HepG2 (cell line): Measurements from ENCODE around the gene NCBP2. TPM values are rescaled to one million over a fixed set of nuclear protein-coding genes. Genes with fewer than 3 reads are reported as not detected.

Source experiments
- ATAC-seq: fragments of 200-7000 bp; cut with Tn5 transposase; 3 replicates; pipeline ENCODE4 v1.9.1; 2020; ENCODE audit warnings: mild to moderate bottlenecking, moderate library complexity
- BruUV-seq: library from RNA; stranded (reverse); fragments of 400-500 nt; replicated peaks from 2 replicates; lab custom pipeline; 2021; lab: Mats Ljungman, UMichigan
- CTCF ChIA-PET: fragments of 300-600 bp; formaldehyde crosslinking; extraction: SDS; loops from one replicate; lab custom pipeline; 2021; ENCODE audit warnings: low total read pairs, inconsistent platforms, low intra/inter-chr PET ratio; lab: Yijun Ruan, JAX
- POLR2A ChIA-PET: fragments of 350-600 bp; sonication (Branson Sonifier 250); formaldehyde crosslinking; loops from one replicate; lab custom pipeline; 2020; ENCODE audit warnings: antibody characterized with exemption, inconsistent platforms; lab: Yijun Ruan, JAX
- DNase-seq: peaks from one replicate; pipeline ENCODE4 v3.0.0-alpha.2; 2015; ENCODE audit warnings: low spot score
- FAIRE-seq: peaks from 3 replicates; lab custom pipeline; 2011; peaks lifted over from hg19 to GRCh38; lab: Jason Lieb, UNC
- H2AFZ ChIP-seq: one replicate; pipeline ENCODE4 v1.6.1; 2011; ENCODE audit warnings: low read length, inconsistent platforms
- H3K27ac ChIP-seq: fragments of 300-600 bp; 3 replicates; pipeline ENCODE4 v1.8.0; 2011; ENCODE audit warnings: mixed run types, mild to moderate bottlenecking, mixed read lengths, low read length, inconsistent platforms; ENCODE audit not compliant: insufficient read depth; ENCODE audit errors: extremely low read length
- H3K27me3 ChIP-seq, 2 experiments: fragments of 200-600 bp in 1 of 2; 2 replicates in 1 of 2; 3 replicates in 1 of 2; pipeline versions ENCODE4 v1.6.0 to v1.8.0; 2011; ENCODE audit warnings: low read length in 2 of 2, mild to moderate bottlenecking in 2 of 2, moderate library complexity in 2 of 2, inconsistent platforms in 1 of 2; ENCODE audit not compliant: insufficient read depth in 2 of 2, control insufficient read depth in 1 of 2
- H3K36me3 ChIP-seq, 2 experiments: fragments of 200-600 bp in 1 of 2; replicated peaks in 1 of 2; 2 replicates in 1 of 2; 3 replicates in 1 of 2; pipeline versions ENCODE4 v1.5.1 to v1.8.0; 2011; ENCODE audit warnings: low read length in 2 of 2, inconsistent platforms in 1 of 2; ENCODE audit not compliant: insufficient read depth in 2 of 2, control insufficient read depth in 1 of 2
- H3K4me1 ChIP-seq: 2 replicates; pipeline ENCODE4 v1.5.1; 2012; ENCODE audit warnings: low read length, inconsistent platforms; ENCODE audit not compliant: insufficient read depth
- H3K4me2 ChIP-seq: 2 replicates; pipeline ENCODE4 v1.6.0; 2011; ENCODE audit warnings: low read depth, low read length, inconsistent platforms
- H3K4me3 ChIP-seq, 3 experiments: fragments of 200-600 bp in 1 of 3; sonication (generic), shearing (Covaris generic) in 1 of 3; replicated peaks in 1 of 3; 2 replicates each; pipeline ENCODE4 v1.5.1; 2011 to 2016; ENCODE audit warnings: low read length in 3 of 3, inconsistent platforms in 2 of 3, low read depth in 2 of 3, mild to moderate bottlenecking in 2 of 3, control low read depth in 1 of 3, mixed read lengths in 1 of 3; ENCODE audit not compliant: insufficient read depth in 1 of 3
- H3K79me2 ChIP-seq: one replicate; pipeline ENCODE4 v1.6.1; 2011; ENCODE audit warnings: low read length, inconsistent platforms; ENCODE audit not compliant: insufficient read depth
- H3K9ac ChIP-seq: 2 replicates; pipeline ENCODE4 v1.6.0; 2011; ENCODE audit warnings: mild to moderate bottlenecking, low read depth, low read length, inconsistent platforms; ENCODE audit not compliant: insufficient read depth
- H3K9me3 ChIP-seq: 2 replicates; pipeline ENCODE4 v1.5.1; 2012; ENCODE audit warnings: mild to moderate bottlenecking, low read length
- H4K20me1 ChIP-seq: 2 replicates; pipeline ENCODE4 v1.6.0; 2011; ENCODE audit warnings: inconsistent platforms, mild to moderate bottlenecking, low read length, moderate library complexity; ENCODE audit not compliant: insufficient read depth
- CHD2 ChIP-seq: IDR thresholded peaks from 2 replicates; pipeline ENCODE4 v1.6.1; 2011; ENCODE audit warnings: low read depth, low read length, improper control_type of control experiment
- MIER2 ChIP-seq: IDR thresholded peaks from 2 replicates; pipeline ENCODE4 v1.6.1; 2016; ENCODE audit warnings: missing biosample characterization, missing genetic modification reagents
- MXI1 ChIP-seq: IDR thresholded peaks from 3 replicates; pipeline ENCODE4 v1.6.1; 2012; ENCODE audit warnings: low read depth, low read length, inconsistent platforms, borderline replicate concordance
- NCOR1 ChIP-seq: fragments of 200-600 bp; sonication (generic); IDR thresholded peaks from 2 replicates; pipeline ENCODE4 v1.7.0; 2017; ENCODE audit warnings: antibody characterized with exemption, low read length, borderline replicate concordance
- TIGD3 ChIP-seq: sonication (generic); formaldehyde crosslinking; IDR thresholded peaks from 2 replicates; pipeline ENCODE4 v1.5.1; 2020; ENCODE audit warnings: mild to moderate bottlenecking, missing genetic modification reagents, borderline replicate concordance
- ZMAT3 ChIP-seq: sonication (generic); formaldehyde crosslinking; conservative IDR thresholded peaks from 2 replicates; pipeline ENCODE4 v1.7.0; 2021; ENCODE audit warnings: missing genetic modification reagents
- ZNF512B ChIP-seq: sonication (generic); formaldehyde crosslinking; IDR thresholded peaks from 2 replicates; pipeline ENCODE4 v1.5.1; 2020; ENCODE audit warnings: missing genetic modification reagents, mild to moderate bottlenecking, borderline replicate concordance
- ZNF574 ChIP-seq: sonication (generic); formaldehyde crosslinking; IDR thresholded peaks from 2 replicates; pipeline ENCODE4 v1.4.0; 2020; ENCODE audit warnings: missing genetic modification reagents
- WGBS: methylation state at CpG from one replicate; pipeline ENCODE4 v1.1.6; 2017; ENCODE audit warnings: low lambda C conversion rate; 5-methylcytosine and 5-hydroxymethylcytosine counted together
- in situ Hi-C: cut with HindIII; loops from 2 replicates; pipeline ENCODE4 v1.10.0; 2017; ENCODE audit warnings: low pct_unique_long_range_greater_than_20kb; ENCODE audit not compliant: extremely low pct_ligation_motif_present
- intact Hi-C: fragments of 100-400 bp; cut with micrococcal nuclease; formaldehyde crosslinking; loops from one replicate; pipeline ENCODE4 v1.10.0; 2022; ENCODE audit not compliant: unreplicated experiment
- polyA plus RNA-seq, 8 experiments: library from polyadenylated mRNA; depleted of rRNA in 3 of 8; stranded (reverse) in 7 of 8; unstranded in 1 of 8; fragments of >200 nt; fragmentation: Illumina TruSeq in 4 of 8; extraction: Trizol in 4 of 8; gene quantifications; 2 replicates each; pipeline versions ENCODE4 v1.2.1 to v1.2.3, GENCODE V29; 2011 to 2016; ENCODE audit warnings: low read depth in 4 of 8, missing spikeins in 1 of 8, mixed read lengths in 1 of 8; ENCODE audit not compliant: insufficient read depth in 1 of 8
- total RNA-seq, 5 experiments: library from RNA; depleted of rRNA; stranded (reverse); fragments of >200 nt; fragmentation: Illumina TruSeq; extraction: Trizol; gene quantifications; 2 replicates each; pipeline ENCODE4 v1.2.3, GENCODE V29; 2016; ENCODE audit warnings: low read depth in 1 of 5
- TF ChIP-seq, protein P1 (sequence below): sonication (generic); formaldehyde crosslinking; IDR thresholded peaks from 2 replicates; pipeline ENCODE4 v1.4.0; 2020; ENCODE audit warnings: mild to moderate bottlenecking, missing genetic modification reagents, borderline replicate concordance
- TF ChIP-seq, protein P2 (sequence below): sonication (generic); formaldehyde crosslinking; IDR thresholded peaks from 2 replicates; pipeline ENCODE4 v1.8.1; 2022; ENCODE audit warnings: mild to moderate bottlenecking, missing genetic modification reagents

Gene NCBP2
- total and polyA plus RNA-seq, 2 of the 13 experiments (the other 11 are each of a cell fraction or from before 2014, with no cell fraction given) = 58.7 to 95.5 TPM

DNA sequence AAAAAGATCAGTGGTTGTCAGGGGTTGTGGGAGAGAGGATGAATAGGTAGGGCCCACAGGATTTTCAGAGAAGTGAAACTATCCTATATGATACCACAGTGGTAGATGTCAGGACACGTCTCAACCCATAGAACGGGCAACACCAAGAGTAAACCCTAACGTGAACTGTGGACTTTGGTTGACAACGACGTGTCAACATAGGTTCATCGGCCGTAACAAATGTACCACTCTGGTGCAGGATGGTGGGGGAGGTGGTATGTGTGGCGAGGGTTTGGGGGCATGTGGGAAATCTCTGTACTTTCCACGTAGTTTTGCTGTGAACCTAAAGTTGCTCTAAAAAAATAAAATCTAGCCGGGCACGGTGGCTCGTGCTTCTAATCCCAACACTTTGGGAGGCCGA is 39.3 kb upstream of the NCBP2 start:
- intact Hi-C loops = no loop called here
- in situ Hi-C loops = loop anchor here (25.0 kb wide), 1 partner anchor 531 kb away; no protein-coding TSS in a partner anchor
- WGBS = 17% methylated on average over 13 of the region's 13 CpGs
- Histone ChIP-seq H3K79me2 (no peaks in the 10 kb centered on the region), H3K4me3 (no peak overlapping the region; a peak in 1 of 6 replicates), H4K20me1 (no peaks in the 10 kb centered on the region), H3K4me1 (peaks cover 56% of the 10 kb centered on the region), H3K27ac (peak overlapping the region; percentile 72), H3K9ac (no peak overlapping the region), H3K4me2 (peak overlapping the region; percentile 44), H3K9me3 (peaks cover 10% of the 10 kb centered on the region; the same call in 1 of the 2 replicates), H2AFZ (no peak overlapping the region), H3K27me3 (no peaks in the 10 kb centered on the region), H3K36me3 (no peaks in the 10 kb centered on the region)
- peak; percentile 87 for DNase-seq
- ATAC-seq = peak; percentile 82
- no TSS peak for BruUV-seq
- FAIRE-seq = peak; percentile 95
- POLR2A ChIA-PET = no interaction called here
- CTCF ChIA-PET = no interaction called here
- TF ChIP-seq NCOR1 (peak; percentile 64; the same call in 1 of the 2 replicates), ZNF574 (peak; percentile 43; the same call in 1 of the 2 replicates), ZNF512B (no peak), ZMAT3 (CRISPR knock-in tag) (peak; percentile 31; the same call in 1 of the 2 replicates), TIGD3 (CRISPR knock-in tag) (no peak), MIER2 (CRISPR knock-in tag) (no peak; the same call in 1 of the 2 replicates), MXI1 (0 out of 3 replicates have a peak, but pooled peaks have one; percentile 29), CHD2 (no peak)
- TF ChIP-seq, protein P1, sequence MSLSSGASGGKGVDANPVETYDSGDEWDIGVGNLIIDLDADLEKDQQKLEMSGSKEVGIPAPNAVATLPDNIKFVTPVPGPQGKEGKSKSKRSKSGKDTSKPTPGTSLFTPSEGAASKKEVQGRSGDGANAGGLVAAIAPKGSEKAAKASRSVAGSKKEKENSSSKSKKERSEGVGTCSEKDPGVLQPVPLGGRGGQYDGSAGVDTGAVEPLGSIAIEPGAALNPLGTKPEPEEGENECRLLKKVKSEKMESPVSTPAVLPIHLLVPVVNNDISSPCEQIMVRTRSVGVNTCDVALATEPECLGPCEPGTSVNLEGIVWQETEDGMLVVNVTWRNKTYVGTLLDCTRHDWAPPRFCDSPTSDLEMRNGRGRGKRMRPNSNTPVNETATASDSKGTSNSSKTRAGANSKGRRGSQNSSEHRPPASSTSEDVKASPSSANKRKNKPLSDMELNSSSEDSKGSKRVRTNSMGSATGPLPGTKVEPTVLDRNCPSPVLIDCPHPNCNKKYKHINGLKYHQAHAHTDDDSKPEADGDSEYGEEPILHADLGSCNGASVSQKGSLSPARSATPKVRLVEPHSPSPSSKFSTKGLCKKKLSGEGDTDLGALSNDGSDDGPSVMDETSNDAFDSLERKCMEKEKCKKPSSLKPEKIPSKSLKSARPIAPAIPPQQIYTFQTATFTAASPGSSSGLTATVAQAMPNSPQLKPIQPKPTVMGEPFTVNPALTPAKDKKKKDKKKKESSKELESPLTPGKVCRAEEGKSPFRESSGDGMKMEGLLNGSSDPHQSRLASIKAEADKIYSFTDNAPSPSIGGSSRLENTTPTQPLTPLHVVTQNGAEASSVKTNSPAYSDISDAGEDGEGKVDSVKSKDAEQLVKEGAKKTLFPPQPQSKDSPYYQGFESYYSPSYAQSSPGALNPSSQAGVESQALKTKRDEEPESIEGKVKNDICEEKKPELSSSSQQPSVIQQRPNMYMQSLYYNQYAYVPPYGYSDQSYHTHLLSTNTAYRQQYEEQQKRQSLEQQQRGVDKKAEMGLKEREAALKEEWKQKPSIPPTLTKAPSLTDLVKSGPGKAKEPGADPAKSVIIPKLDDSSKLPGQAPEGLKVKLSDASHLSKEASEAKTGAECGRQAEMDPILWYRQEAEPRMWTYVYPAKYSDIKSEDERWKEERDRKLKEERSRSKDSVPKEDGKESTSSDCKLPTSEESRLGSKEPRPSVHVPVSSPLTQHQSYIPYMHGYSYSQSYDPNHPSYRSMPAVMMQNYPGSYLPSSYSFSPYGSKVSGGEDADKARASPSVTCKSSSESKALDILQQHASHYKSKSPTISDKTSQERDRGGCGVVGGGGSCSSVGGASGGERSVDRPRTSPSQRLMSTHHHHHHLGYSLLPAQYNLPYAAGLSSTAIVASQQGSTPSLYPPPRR = peak; percentile 59; the same call in 1 of the 2 replicates
- TF ChIP-seq, protein P2, sequence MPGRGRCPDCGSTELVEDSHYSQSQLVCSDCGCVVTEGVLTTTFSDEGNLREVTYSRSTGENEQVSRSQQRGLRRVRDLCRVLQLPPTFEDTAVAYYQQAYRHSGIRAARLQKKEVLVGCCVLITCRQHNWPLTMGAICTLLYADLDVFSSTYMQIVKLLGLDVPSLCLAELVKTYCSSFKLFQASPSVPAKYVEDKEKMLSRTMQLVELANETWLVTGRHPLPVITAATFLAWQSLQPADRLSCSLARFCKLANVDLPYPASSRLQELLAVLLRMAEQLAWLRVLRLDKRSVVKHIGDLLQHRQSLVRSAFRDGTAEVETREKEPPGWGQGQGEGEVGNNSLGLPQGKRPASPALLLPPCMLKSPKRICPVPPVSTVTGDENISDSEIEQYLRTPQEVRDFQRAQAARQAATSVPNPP = no peak
